ENCODE measurements around the gene ENOX2.
"Not testable (repeated sequence)": the region's sequence is repeated elsewhere in the genome, so short reads cannot be mapped to it uniquely, and the experiment has no call there.

Gene ENOX2

GRCh38 chrX:130813932-130814331 lies 89.1 kb downstream of the ENOX2 start:
- H3K79me2 ChIP-seq (ENCODE audit: control insufficient read depth, low read length); H3K4me1 ChIP-seq (ENCODE audit: control insufficient read depth, low read length); H3K27ac ChIP-seq (ENCODE audit: low read depth, low read length); H3F3A ChIP-seq (ENCODE audit: control insufficient read depth, insufficient read depth); H3K36me3 ChIP-seq (ENCODE audit: control insufficient read depth, low read length); H3K4me2 ChIP-seq (ENCODE audit: low read length); H3K4me3 ChIP-seq (ENCODE audit: low read length); H3K9me2 ChIP-seq (replicated peaks; ENCODE audit: control insufficient read depth, low read length); H3K9me3 ChIP-seq (ENCODE audit: control insufficient read depth, insufficient read depth, low read length); H4K20me1 ChIP-seq (ENCODE audit: control insufficient read depth, insufficient read depth, low read depth, low read length); H3K27me3 ChIP-seq (ENCODE audit: control insufficient read depth, low read length): not testable (repeated sequence)

GRCh38 chrX:130810561-130810960 lies 92.4 kb downstream of the ENOX2 start:
- H3K27me3 ChIP-seq (ENCODE audit: control insufficient read depth, low read length): no peaks in the 10 kb centered on the region
- H3K9me2 ChIP-seq (replicated peaks; ENCODE audit: control insufficient read depth, low read length): no peaks in the 10 kb centered on the region
- TF ChIP-seq CTCF (IDR thresholded peaks at IDR 0.05; ENCODE audit: low read depth, low read length, poor library complexity, severe bottlenecking): no peak
- no peak for TF ChIP-seq EZH2phosphoT487 (IDR thresholded peaks at IDR 0.05; ENCODE audit: borderline replicate concordance, low read length)
- no peaks in the 10 kb centered on the region for H3K79me2 ChIP-seq (ENCODE audit: control insufficient read depth, low read length)
- no peaks in the 10 kb centered on the region for H3F3A ChIP-seq (ENCODE audit: control insufficient read depth, insufficient read depth)
- no peak overlapping the region for H3K4me3 ChIP-seq (ENCODE audit: low read length)
- H3K4me1 ChIP-seq (ENCODE audit: control insufficient read depth, low read length): no peaks in the 10 kb centered on the region
- no peaks in the 10 kb centered on the region for H4K20me1 ChIP-seq (ENCODE audit: control insufficient read depth, insufficient read depth, low read depth, low read length)
- no peaks in the 10 kb centered on the region for H3K36me3 ChIP-seq (ENCODE audit: control insufficient read depth, low read length)
- H3K9me3 ChIP-seq (ENCODE audit: control insufficient read depth, insufficient read depth, low read length): no peaks in the 10 kb centered on the region
- no peak overlapping the region for H3K27ac ChIP-seq (ENCODE audit: low read depth, low read length)
- H3K4me2 ChIP-seq (ENCODE audit: low read length): no peak overlapping the region

- Histone ChIP-seq H3K4me2 (ENCODE audit: low read length) (no peak overlapping the region), H3K27me3 (ENCODE audit: control insufficient read depth, low read length) (no peaks in the 10 kb centered on the region), H3K9me3 (ENCODE audit: control insufficient read depth, insufficient read depth, low read length) (no peaks in the 10 kb centered on the region), H3K79me2 (ENCODE audit: control insufficient read depth, low read length) (no peaks in the 10 kb centered on the region), H3K27ac (ENCODE audit: low read depth, low read length) (no peak overlapping the region), H3K4me1 (ENCODE audit: control insufficient read depth, low read length) (no peaks in the 10 kb centered on the region), H3K4me3 (ENCODE audit: low read length) (no peak overlapping the region), H3F3A (ENCODE audit: control insufficient read depth, insufficient read depth) (no peaks in the 10 kb centered on the region), H3K9me2 (replicated peaks; ENCODE audit: control insufficient read depth, low read length) (no peaks in the 10 kb centered on the region), H4K20me1 (ENCODE audit: control insufficient read depth, insufficient read depth, low read depth, low read length) (no peaks in the 10 kb centered on the region), H3K36me3 (ENCODE audit: control insufficient read depth, low read length) (no peaks in the 10 kb centered on the region)
- TF ChIP-seq CTCF (IDR thresholded peaks at IDR 0.05; ENCODE audit: low read depth, low read length, poor library complexity, severe bottlenecking) (no peak), EZH2phosphoT487 (IDR thresholded peaks at IDR 0.05; ENCODE audit: borderline replicate concordance, low read length) (no peak)
Measured at GRCh38 chrX:130805903-130806302, 97.1 kb downstream of the ENOX2 start.

- H3K4me1 ChIP-seq (ENCODE audit: control insufficient read depth, low read length): no peaks in the 10 kb centered on the region
- no peak overlapping the region for H3K27ac ChIP-seq (ENCODE audit: low read depth, low read length)
- no peaks in the 10 kb centered on the region for H3K9me3 ChIP-seq (ENCODE audit: control insufficient read depth, insufficient read depth, low read length)
- no peak overlapping the region for H3K4me3 ChIP-seq (ENCODE audit: low read length)
- no peaks in the 10 kb centered on the region for H3F3A ChIP-seq (ENCODE audit: control insufficient read depth, insufficient read depth)
- H4K20me1 ChIP-seq (ENCODE audit: control insufficient read depth, insufficient read depth, low read depth, low read length): no peaks in the 10 kb centered on the region
- H3K79me2 ChIP-seq (ENCODE audit: control insufficient read depth, low read length): no peaks in the 10 kb centered on the region
- TF ChIP-seq EZH2phosphoT487 (IDR thresholded peaks at IDR 0.05; ENCODE audit: borderline replicate concordance, low read length) (no peak), CTCF (IDR thresholded peaks at IDR 0.05; ENCODE audit: low read depth, low read length, poor library complexity, severe bottlenecking) (no peak)
- no peaks in the 10 kb centered on the region for H3K36me3 ChIP-seq (ENCODE audit: control insufficient read depth, low read length)
- no peaks in the 10 kb centered on the region for H3K9me2 ChIP-seq (replicated peaks; ENCODE audit: control insufficient read depth, low read length)
- no peaks in the 10 kb centered on the region for H3K27me3 ChIP-seq (ENCODE audit: control insufficient read depth, low read length)
- no peak overlapping the region for H3K4me2 ChIP-seq (ENCODE audit: low read length)
Measured at GRCh38 chrX:130803537-130803936, 99.5 kb downstream of the ENOX2 start.
